ENCODE measurements around the gene NKAIN2. TPM values are rescaled to one million over a fixed set of nuclear protein-coding genes. Genes with fewer than 3 reads are reported as not detected.

The NKAIN2 gene
- not detected in 2 replicates for polyA plus RNA-seq (2012; rRNA removed)
- not detected in 2 replicates for polyA plus RNA-seq (2012; cell fraction: cytosol; rRNA removed)
- not detected in 2 replicates for polyA plus RNA-seq (2012; cell fraction: nucleus; rRNA removed)

DNA sequence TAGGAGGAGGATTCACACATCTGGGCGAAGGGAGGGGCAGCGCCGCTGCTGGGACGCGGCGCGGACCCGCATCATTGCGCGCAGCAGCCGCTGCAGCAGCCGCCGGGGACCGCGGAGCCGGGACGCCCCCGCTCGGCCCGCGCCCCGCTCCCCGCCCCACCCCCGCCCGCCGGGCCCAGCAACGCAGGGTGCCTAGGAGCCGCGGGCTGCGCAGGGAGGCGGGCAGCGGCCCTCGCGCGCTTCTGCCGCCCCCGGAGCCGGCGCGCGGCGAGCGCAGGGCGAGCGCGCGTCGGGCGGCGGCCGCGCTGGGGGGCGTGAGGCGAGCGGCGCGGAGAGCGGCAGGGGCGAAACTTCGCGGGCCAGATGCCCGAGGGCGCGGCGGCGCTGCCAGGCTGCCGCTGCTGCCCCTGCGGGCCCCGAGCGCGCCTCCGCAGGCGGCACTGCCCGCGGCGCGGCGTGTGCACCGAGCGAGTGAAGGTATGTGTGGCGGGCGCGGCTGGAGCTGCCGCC lies at the start of gene NKAIN2:
TSS of gene NKAIN2 (plus strand) at position 362 of the 510 bp plus-strand sequence.
- peak; percentile 45 for DNase-seq
- no peak within 1 kb of the TSS for H3K27ac ChIP-seq (ENCODE audit: low read depth in 2 of 2, low read length in 1 of 2)
- ChIA-PET POLR2A (no interaction called here), CTCF (interaction anchor here (0.6 to 2.4 kb wide), 7 partner anchors 11 to 1051 kb away, joined by 3 to 19 read pairs (median 5); no protein-coding TSS in a partner anchor)
- no peaks in the 10 kb centered on the region for H3K36me3 ChIP-seq (replicated peaks in 1 of 2; ENCODE audit: control insufficient read depth in 1 of 2, insufficient read depth in 2 of 2, low read length in 1 of 2)
- H3K9me2 ChIP-seq, result no peaks in the 10 kb centered on the region
- no peaks in the 10 kb centered on the region for H4K20me1 ChIP-seq (ENCODE audit: insufficient read depth)
- H3K79me2 ChIP-seq (ENCODE audit: insufficient read depth), result no peaks in the 10 kb centered on the region
- peaks cover 34% of the 10 kb centered on the region for H3K27me3 ChIP-seq (ENCODE audit: insufficient read depth)
- peak within 1 kb of the TSS; percentile 56; the same call in 1 of the 2 replicates for H2AFZ ChIP-seq (ENCODE audit: low read depth)
- H3K4me3 ChIP-seq (ENCODE audit: low read depth in 2 of 2, low read length in 1 of 2), result peak within 1 kb of the TSS; percentile 29 to 50; a peak in 3 of 4 replicates
- H3F3A ChIP-seq (replicated peaks; ENCODE audit: insufficient read depth), result no peaks in the 10 kb centered on the region
- H3K9me3 ChIP-seq, result no peaks in the 10 kb centered on the region
- TF ChIP-seq FOXJ3 (CRISPR knock-in tag; IDR thresholded peaks at IDR 0.05) (no peak), NRF1 (IDR thresholded peaks at IDR 0.05; ENCODE audit: low read depth, low read length) (no peak), YY1 (IDR thresholded peaks at IDR 0.05; ENCODE audit: low read depth) (no peak), FOXM1 (IDR thresholded peaks at IDR 0.05; ENCODE audit: low read depth) (no peak), TCF12 (IDR thresholded peaks at IDR 0.05) (no peak), RCOR1 (IDR thresholded peaks at IDR 0.05; ENCODE audit: low read length) (no peak), MXI1 (IDR thresholded peaks at IDR 0.05; ENCODE audit: low read depth, low read length) (no peak), FOSL2 (IDR thresholded peaks at IDR 0.05; ENCODE audit: borderline replicate concordance, low read depth) (no peak), RXRA (IDR thresholded peaks at IDR 0.05; ENCODE audit: borderline replicate concordance, low read depth) (no peak), MEF2A (IDR thresholded peaks at IDR 0.05; ENCODE audit: borderline replicate concordance, low read depth) (no peak), RAD21 (IDR thresholded peaks at IDR 0.05; ENCODE audit: low read length) (no peak), SIN3A (IDR thresholded peaks at IDR 0.05; ENCODE audit: borderline replicate concordance, low read depth, low read length) (no peak), JUND (IDR thresholded peaks at IDR 0.05) (no peak), ELF1 (IDR thresholded peaks at IDR 0.05) (no peak)
- TF ChIP-seq, protein P1, sequence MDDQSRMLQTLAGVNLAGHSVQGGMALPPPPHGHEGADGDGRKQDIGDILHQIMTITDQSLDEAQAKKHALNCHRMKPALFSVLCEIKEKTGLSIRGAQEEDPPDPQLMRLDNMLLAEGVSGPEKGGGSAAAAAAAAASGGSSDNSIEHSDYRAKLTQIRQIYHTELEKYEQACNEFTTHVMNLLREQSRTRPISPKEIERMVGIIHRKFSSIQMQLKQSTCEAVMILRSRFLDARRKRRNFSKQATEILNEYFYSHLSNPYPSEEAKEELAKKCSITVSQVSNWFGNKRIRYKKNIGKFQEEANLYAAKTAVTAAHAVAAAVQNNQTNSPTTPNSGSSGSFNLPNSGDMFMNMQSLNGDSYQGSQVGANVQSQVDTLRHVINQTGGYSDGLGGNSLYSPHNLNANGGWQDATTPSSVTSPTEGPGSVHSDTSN (IDR thresholded peaks at IDR 0.05), result no peak
- TF ChIP-seq, protein P2, sequence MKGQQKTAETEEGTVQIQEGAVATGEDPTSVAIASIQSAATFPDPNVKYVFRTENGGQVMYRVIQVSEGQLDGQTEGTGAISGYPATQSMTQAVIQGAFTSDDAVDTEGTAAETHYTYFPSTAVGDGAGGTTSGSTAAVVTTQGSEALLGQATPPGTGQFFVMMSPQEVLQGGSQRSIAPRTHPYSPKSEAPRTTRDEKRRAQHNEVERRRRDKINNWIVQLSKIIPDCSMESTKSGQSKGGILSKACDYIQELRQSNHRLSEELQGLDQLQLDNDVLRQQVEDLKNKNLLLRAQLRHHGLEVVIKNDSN (IDR thresholded peaks at IDR 0.05; ENCODE audit: borderline replicate concordance, low read depth), result no peak
- TF ChIP-seq, protein P3, sequence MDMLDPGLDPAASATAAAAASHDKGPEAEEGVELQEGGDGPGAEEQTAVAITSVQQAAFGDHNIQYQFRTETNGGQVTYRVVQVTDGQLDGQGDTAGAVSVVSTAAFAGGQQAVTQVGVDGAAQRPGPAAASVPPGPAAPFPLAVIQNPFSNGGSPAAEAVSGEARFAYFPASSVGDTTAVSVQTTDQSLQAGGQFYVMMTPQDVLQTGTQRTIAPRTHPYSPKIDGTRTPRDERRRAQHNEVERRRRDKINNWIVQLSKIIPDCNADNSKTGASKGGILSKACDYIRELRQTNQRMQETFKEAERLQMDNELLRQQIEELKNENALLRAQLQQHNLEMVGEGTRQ (IDR thresholded peaks at IDR 0.05; ENCODE audit: borderline replicate concordance, low read depth, low read length), result no peak
- TF ChIP-seq, protein P4, sequence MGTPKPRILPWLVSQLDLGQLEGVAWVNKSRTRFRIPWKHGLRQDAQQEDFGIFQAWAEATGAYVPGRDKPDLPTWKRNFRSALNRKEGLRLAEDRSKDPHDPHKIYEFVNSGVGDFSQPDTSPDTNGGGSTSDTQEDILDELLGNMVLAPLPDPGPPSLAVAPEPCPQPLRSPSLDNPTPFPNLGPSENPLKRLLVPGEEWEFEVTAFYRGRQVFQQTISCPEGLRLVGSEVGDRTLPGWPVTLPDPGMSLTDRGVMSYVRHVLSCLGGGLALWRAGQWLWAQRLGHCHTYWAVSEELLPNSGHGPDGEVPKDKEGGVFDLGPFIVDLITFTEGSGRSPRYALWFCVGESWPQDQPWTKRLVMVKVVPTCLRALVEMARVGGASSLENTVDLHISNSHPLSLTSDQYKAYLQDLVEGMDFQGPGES (IDR thresholded peaks at IDR 0.05; ENCODE audit: low read depth, low read length), result no peak
- WGBS (ENCODE audit: low lambda C conversion rate), result no CpG with 5 or more reads among the region's 84 CpGs
- H3K9ac ChIP-seq, result no peak within 1 kb of the TSS
- peak within 1 kb of the TSS; percentile 84 for H3K4me2 ChIP-seq
- no peaks in the 10 kb centered on the region; a peak in 1 of 4 replicates for H3K4me1 ChIP-seq (ENCODE audit: control insufficient read depth in 1 of 2, insufficient read depth in 2 of 2, low read depth in 1 of 2, low read length in 1 of 2)

All from SK-N-SH (cell line).